ENCODE measurements around the gene ALPI. TPM values are rescaled to one million over a fixed set of nuclear protein-coding genes. Genes with fewer than 3 reads are reported as not detected.

ALPI gene
- total RNA-seq, 1 experiment from 2014 or later, result not detected

DNA sequence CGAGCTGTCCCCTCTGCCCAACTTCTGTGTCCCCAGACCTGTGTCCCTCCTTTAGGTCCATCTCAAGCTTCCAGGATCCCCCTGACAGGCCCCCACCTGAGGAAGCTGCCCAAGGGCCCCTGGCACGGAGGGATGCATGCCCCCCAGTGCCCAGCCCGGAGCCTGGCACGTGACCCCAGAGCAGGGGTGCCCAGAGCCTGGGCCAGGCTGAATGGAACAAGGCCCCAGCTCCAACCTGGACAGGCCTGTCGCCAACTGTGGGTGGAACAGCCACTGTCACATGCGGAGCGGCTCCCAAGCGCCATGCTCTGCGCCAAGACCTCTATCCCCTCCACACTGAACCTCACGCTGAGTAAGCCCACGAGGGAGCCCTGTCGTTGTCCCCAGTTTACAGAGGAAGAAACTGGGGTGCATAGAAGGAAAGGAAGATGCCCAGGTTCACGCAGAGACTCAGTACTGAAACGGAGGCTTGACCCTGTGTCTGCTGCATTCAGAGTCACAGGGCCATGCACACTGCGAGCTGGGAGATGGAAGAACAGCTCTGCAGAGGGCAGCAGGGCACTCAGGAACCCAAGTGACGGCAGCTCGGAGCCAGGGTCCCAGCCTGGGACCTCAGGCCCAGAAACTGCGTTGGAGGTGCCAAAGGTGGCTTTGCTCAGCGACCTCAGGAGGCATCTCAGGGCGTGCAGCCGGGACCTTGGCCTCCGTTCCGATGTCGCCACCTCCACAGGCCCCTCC is 37.2 kb downstream of the ALPI start:
- intact Hi-C loops (cut with micrococcal nuclease), result no loop called here
- ChIA-PET POLR2A (no interaction called here), CTCF (no interaction called here), RAD21 (ENCODE audit: low non-redundant PET in 1 of 2, low total read pairs in 2 of 2, uncharacterized antibody in 2 of 2, unreplicated experiment in 2 of 2) (no interaction called here)
- ATAC-seq (no peak), DNase-seq (ENCODE audit: low read depth, low spot score) (no peak)
- Histone ChIP-seq H4K20me1 (ENCODE audit: insufficient read depth) (no peaks in the 10 kb centered on the region), H2AFZ (ENCODE audit: low read depth, low read length, poor library complexity, severe bottlenecking) (no peak overlapping the region), H3K36me3 (ENCODE audit: control insufficient read depth in 1 of 2, insufficient read depth in 2 of 2, low read length in 2 of 2) (no peaks in the 10 kb centered on the region), H3K9ac (ENCODE audit: low read length) (no peak overlapping the region), H3K27me3 (ENCODE audit: insufficient read depth, low read length) (no peaks in the 10 kb centered on the region), H3K27ac (ENCODE audit: low read depth, low read length) (no peak overlapping the region), H3K9me2 (ENCODE audit: insufficient read depth) (no peaks in the 10 kb centered on the region), H3K79me2 (ENCODE audit: insufficient read depth, low read length) (no peaks in the 10 kb centered on the region), H3K4me3 (replicated peaks in 1 of 2; ENCODE audit: low read depth in 1 of 2, low read length in 2 of 2) (no peak overlapping the region), H3K4me1 (ENCODE audit: control insufficient read depth in 1 of 2, insufficient read depth in 2 of 2, low read length in 2 of 2) (0 out of 4 replicates have a peak, but pooled peaks cover 0 to 4% of the 10 kb centered on the region in 2 experiments), H3K4me2 (ENCODE audit: low read length) (no peak overlapping the region), H3K9me3 (ENCODE audit: control insufficient read depth in 1 of 2, insufficient read depth in 1 of 2, low read depth in 1 of 2, low read length in 2 of 2) (no peaks in the 10 kb centered on the region)
- BruUV-seq (replicated peaks), result no TSS peak
- TF ChIP-seq POLR2A (IDR thresholded peaks at IDR 0.05; ENCODE audit: borderline replicate concordance, extremely low read depth, insufficient read depth, insufficient read length) (no peak), ZNF274 (IDR thresholded peaks at IDR 0.05; ENCODE audit: low read depth, low read length) (no peak), ELF1 (IDR thresholded peaks at IDR 0.05; ENCODE audit: borderline replicate concordance, low read depth) (no peak), CEBPB (IDR thresholded peaks at IDR 0.05; ENCODE audit: low read depth) (no peak), SRF (IDR thresholded peaks at IDR 0.05; ENCODE audit: low read depth) (no peak)
- TF ChIP-seq, protein P1, sequence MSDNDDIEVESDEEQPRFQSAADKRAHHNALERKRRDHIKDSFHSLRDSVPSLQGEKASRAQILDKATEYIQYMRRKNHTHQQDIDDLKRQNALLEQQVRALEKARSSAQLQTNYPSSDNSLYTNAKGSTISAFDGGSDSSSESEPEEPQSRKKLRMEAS (IDR thresholded peaks at IDR 0.05), result no peak

DNA sequence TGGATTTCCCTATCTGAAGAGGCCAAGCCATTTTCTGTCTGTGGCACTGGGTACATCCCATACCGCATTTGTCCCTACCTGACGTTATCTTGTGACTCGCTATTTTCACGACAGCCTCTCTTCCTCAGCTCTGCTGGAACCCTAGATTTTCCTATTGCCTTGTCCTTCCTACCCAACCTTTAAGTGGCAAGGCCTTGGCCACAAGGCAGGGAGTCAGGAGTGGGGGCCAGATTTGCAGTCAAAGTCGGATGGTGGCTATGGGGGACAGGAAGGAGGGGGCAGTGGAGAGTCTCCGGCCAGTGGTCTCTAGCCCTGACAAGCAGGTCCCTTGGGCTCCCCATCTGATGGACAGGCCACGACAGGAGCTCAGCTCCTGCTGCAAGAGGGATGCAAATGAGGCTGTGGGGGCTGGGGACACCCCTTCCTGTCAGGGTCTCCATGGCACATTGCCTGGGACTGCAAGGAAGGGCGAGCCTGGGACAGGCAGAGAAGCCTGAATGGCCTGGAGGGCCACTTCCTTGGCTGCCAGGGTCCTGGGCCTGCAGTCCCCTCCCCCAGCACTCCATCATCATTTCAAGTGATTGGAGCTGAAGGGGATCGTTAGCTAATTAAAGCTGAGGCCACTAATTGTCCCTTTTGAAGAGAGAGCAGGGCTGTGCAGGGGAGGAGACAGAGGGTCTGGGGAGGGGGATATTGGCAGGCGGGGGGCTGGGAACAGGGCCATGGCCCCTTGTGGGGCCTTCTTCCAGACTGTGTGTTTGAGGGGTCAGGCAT is 37.9 kb downstream of the ALPI start:
- no peaks in the 10 kb centered on the region for H4K20me1 ChIP-seq (ENCODE audit: insufficient read depth)
- ATAC-seq, result no peak
- no peaks in the 10 kb centered on the region for H3K9me2 ChIP-seq (ENCODE audit: insufficient read depth)
- H3K27me3 ChIP-seq (ENCODE audit: insufficient read depth, low read length), result no peaks in the 10 kb centered on the region
- POLR2A ChIA-PET, result no interaction called here
- RAD21 ChIA-PET (ENCODE audit: low non-redundant PET in 1 of 2, low total read pairs in 2 of 2, uncharacterized antibody in 2 of 2, unreplicated experiment in 2 of 2), result no interaction called here
- no peak overlapping the region for H3K4me3 ChIP-seq (replicated peaks in 1 of 2; ENCODE audit: low read depth in 1 of 2, low read length in 2 of 2)
- no peak overlapping the region for H3K9ac ChIP-seq (ENCODE audit: low read length)
- no peak overlapping the region for H2AFZ ChIP-seq (ENCODE audit: low read depth, low read length, poor library complexity, severe bottlenecking)
- intact Hi-C loops (cut with micrococcal nuclease), result no loop called here
- CTCF ChIA-PET, result no interaction called here
- BruUV-seq (replicated peaks), result no TSS peak
- H3K79me2 ChIP-seq (ENCODE audit: insufficient read depth, low read length), result no peaks in the 10 kb centered on the region
- TF ChIP-seq EGR1 (IDR thresholded peaks at IDR 0.05; ENCODE audit: low read depth), result no peak
- 0 out of 4 replicates have a peak, but pooled peaks cover 0 to 4% of the 10 kb centered on the region in 2 experiments for H3K4me1 ChIP-seq (ENCODE audit: control insufficient read depth in 1 of 2, insufficient read depth in 2 of 2, low read length in 2 of 2)
- no peaks in the 10 kb centered on the region for H3K9me3 ChIP-seq (ENCODE audit: control insufficient read depth in 1 of 2, insufficient read depth in 1 of 2, low read depth in 1 of 2, low read length in 2 of 2)
- no peak overlapping the region for H3K4me2 ChIP-seq (ENCODE audit: low read length)
- H3K36me3 ChIP-seq (ENCODE audit: control insufficient read depth in 1 of 2, insufficient read depth in 2 of 2, low read length in 2 of 2), result no peaks in the 10 kb centered on the region
- DNase-seq (ENCODE audit: low read depth, low spot score), result no peak
- H3K27ac ChIP-seq (ENCODE audit: low read depth, low read length), result no peak overlapping the region

Measured in HCT116 (cell line).